Osteoblast (primary cell): Measurements from ENCODE around the gene GJB5. TPM values are rescaled to one million over a fixed set of nuclear protein-coding genes. Genes with fewer than 3 reads are reported as not detected.
A peak's percentile ranks its signal among the peaks of the same experiment; 100 is the strongest.

Source experiments
- DNase-seq: peaks from one replicate; pipeline ENCODE4 v3.0.0; 2011; ENCODE audit warnings: low spot score, mixed read lengths; ENCODE audit not compliant: insufficient read length; ENCODE audit errors: missing footprints
- H2AFZ ChIP-seq: 2 replicates; pipeline ENCODE4 v1.6.0; 2011; ENCODE audit warnings: mild to moderate bottlenecking, low read length
- H3K27ac ChIP-seq: 2 replicates; pipeline ENCODE4 v1.5.1; 2011; ENCODE audit warnings: mild to moderate bottlenecking, low read depth, low read length, moderate library complexity
- H3K27me3 ChIP-seq: 2 replicates; pipeline ENCODE4 v1.6.0; 2012; ENCODE audit warnings: mild to moderate bottlenecking, control low read depth, inconsistent platforms, low read length, moderate library complexity; ENCODE audit not compliant: insufficient read depth
- H3K36me3 ChIP-seq: 2 replicates; pipeline ENCODE4 v1.5.1; 2011; ENCODE audit warnings: mild to moderate bottlenecking, low read length, control low read depth, moderate library complexity; ENCODE audit not compliant: insufficient read depth
- H3K4me1 ChIP-seq: 2 replicates; pipeline ENCODE4 v1.5.1; 2011; ENCODE audit warnings: mild to moderate bottlenecking, low read length, control low read depth, moderate library complexity; ENCODE audit not compliant: insufficient read depth
- H3K4me2 ChIP-seq: 2 replicates; pipeline ENCODE4 v1.6.0; 2011; ENCODE audit warnings: mild to moderate bottlenecking, low read length; ENCODE audit not compliant: insufficient read depth
- H3K4me3 ChIP-seq: fragments of 200-600 bp; sonication (generic); 3 replicates; pipeline ENCODE4 v1.5.1; 2012; ENCODE audit warnings: mild to moderate bottlenecking, low read length, inconsistent platforms; ENCODE audit not compliant: insufficient read depth
- H3K79me2 ChIP-seq: 2 replicates; pipeline ENCODE4 v1.6.0; 2012; ENCODE audit warnings: mild to moderate bottlenecking, low read length, control low read depth, inconsistent platforms; ENCODE audit not compliant: insufficient read depth
- H3K9me3 ChIP-seq: 2 replicates; pipeline ENCODE4 v1.5.1; 2011; ENCODE audit warnings: low read depth, low read length, control low read depth
- H4K20me1 ChIP-seq: 2 replicates; pipeline ENCODE4 v1.6.0; 2012; ENCODE audit warnings: mild to moderate bottlenecking, low read length, control low read depth; ENCODE audit not compliant: insufficient read depth
- total RNA-seq: library from RNA; depleted of rRNA; stranded (reverse); fragments of >200 nt; gene quantifications from 2 replicates; pipeline ENCODE4 v1.2.3, GENCODE V29; 2012
- TF ChIP-seq, protein P1 (sequence below): IDR thresholded peaks from 2 replicates; pipeline ENCODE4 v1.5.1; 2011; ENCODE audit warnings: mild to moderate bottlenecking, low read depth, low read length, moderate library complexity; ENCODE audit errors: extremely low read depth

The GJB5 gene
- total RNA-seq, 1 donor: not detected

DNA sequence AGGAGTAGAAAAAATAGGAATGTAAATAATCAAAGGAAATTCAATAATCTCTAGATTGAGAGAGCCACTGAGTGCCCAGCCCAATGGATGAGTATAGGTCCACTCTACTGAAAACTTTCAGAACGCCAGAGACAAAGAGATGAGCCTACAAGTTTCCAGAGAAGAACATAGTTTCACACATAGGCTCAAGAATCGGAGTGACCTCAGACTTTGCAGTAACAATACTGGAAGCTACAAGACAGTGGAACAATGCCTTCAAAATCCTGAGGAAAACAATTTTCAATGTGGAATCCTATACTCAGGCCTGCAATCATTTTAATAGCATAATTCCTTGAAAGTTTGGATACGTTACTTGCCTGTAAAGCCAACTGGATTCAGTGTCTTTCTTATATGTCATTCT is 48.9 kb downstream of the GJB5 start:
- TF ChIP-seq, protein P1, sequence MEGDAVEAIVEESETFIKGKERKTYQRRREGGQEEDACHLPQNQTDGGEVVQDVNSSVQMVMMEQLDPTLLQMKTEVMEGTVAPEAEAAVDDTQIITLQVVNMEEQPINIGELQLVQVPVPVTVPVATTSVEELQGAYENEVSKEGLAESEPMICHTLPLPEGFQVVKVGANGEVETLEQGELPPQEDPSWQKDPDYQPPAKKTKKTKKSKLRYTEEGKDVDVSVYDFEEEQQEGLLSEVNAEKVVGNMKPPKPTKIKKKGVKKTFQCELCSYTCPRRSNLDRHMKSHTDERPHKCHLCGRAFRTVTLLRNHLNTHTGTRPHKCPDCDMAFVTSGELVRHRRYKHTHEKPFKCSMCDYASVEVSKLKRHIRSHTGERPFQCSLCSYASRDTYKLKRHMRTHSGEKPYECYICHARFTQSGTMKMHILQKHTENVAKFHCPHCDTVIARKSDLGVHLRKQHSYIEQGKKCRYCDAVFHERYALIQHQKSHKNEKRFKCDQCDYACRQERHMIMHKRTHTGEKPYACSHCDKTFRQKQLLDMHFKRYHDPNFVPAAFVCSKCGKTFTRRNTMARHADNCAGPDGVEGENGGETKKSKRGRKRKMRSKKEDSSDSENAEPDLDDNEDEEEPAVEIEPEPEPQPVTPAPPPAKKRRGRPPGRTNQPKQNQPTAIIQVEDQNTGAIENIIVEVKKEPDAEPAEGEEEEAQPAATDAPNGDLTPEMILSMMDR: no peak
- Histone ChIP-seq H4K20me1 (peaks cover 4% of the 10 kb centered on the region), H3K9me3 (no peaks in the 10 kb centered on the region), H3K27ac (no peak overlapping the region), H3K4me2 (no peak overlapping the region), H3K36me3 (no peaks in the 10 kb centered on the region), H2AFZ (no peak overlapping the region), H3K27me3 (no peaks in the 10 kb centered on the region), H3K4me1 (peaks cover 14% of the 10 kb centered on the region), H3K4me3 (no peak overlapping the region), H3K79me2 (no peaks in the 10 kb centered on the region)
- DNase-seq: no peak

DNA sequence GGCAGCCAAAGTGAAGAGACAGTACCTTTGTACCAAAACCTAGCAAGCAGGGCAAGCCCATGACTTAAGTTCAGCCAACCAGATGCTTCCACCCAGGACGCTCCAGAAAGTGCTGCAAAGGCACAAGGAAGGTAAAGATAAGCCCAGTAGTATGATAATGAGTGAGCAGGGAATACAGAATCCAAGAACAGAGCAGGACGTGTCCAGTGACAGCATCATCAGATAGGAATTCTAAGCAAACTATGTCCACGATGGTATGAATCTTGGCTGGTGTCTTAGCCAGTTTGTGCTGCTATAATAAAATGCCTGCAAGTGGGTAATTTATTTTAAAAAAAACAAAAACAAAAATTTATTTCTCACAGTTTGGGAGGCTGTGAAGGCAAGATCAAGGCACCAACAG is 51.5 kb downstream of the GJB5 start:
- no peak overlapping the region for H3K27ac ChIP-seq
- H3K79me2 ChIP-seq: no peaks in the 10 kb centered on the region
- peaks cover 8% of the 10 kb centered on the region for H3K4me1 ChIP-seq
- H3K4me2 ChIP-seq: peak overlapping the region; percentile 34
- no peak overlapping the region for H3K4me3 ChIP-seq
- TF ChIP-seq, protein P1: no peak
- no peak overlapping the region for H2AFZ ChIP-seq
- DNase-seq: peak; percentile 69
- no peaks in the 10 kb centered on the region for H3K36me3 ChIP-seq
- H3K9me3 ChIP-seq: no peaks in the 10 kb centered on the region
- no peaks in the 10 kb centered on the region for H3K27me3 ChIP-seq
- peaks cover 4% of the 10 kb centered on the region for H4K20me1 ChIP-seq

Other genes with a start within 250 kb of the GJB5 start
- gene GJB4, start 4.7 kb downstream of the GJB5 start, total RNA-seq: not detected in 2 replicates
- not detected in 2 replicates for gene GJB3, start 26.2 kb downstream of the GJB5 start, total RNA-seq
- gene GJA4, start 38.0 kb downstream of the GJB5 start, total RNA-seq: not detected in 2 replicates
- 24.2 and 25.3 TPM in 2 replicates for gene SMIM12, start 104.7 kb downstream of the GJB5 start, total RNA-seq
- gene DLGAP3, start 174.6 kb downstream of the GJB5 start, total RNA-seq: under 0.01 TPM in 1 of 2 replicates, not detected in the other
- 22.1 and 23.0 TPM in 2 replicates for gene TMEM35B, start 230.3 kb downstream of the GJB5 start, total RNA-seq